ENCODE results near the gene PHF13. TPM values are rescaled to one million over a fixed set of nuclear protein-coding genes. Genes with fewer than 3 reads are reported as not detected.
"Not testable (repeated sequence)": the region's sequence is repeated elsewhere in the genome, so short reads cannot be mapped to it uniquely, and the experiment has no call there.

Gene PHF13
- total and polyA plus RNA-seq, 2 experiments from 2014 or later: 9.6 to 11.4 TPM

- no peak overlapping the region for H3K4me3 ChIP-seq
- no peaks in the 10 kb centered on the region for H3K27me3 ChIP-seq
- H3K4me1 ChIP-seq (ENCODE audit: insufficient read depth): no peaks in the 10 kb centered on the region
- H3K36me3 ChIP-seq (replicated peaks; ENCODE audit: insufficient read depth, low read depth): no peaks in the 10 kb centered on the region
- no peak overlapping the region for H3K27ac ChIP-seq
- H3K79me2 ChIP-seq: no peaks in the 10 kb centered on the region
- no peaks in the 10 kb centered on the region for H3K9me3 ChIP-seq (ENCODE audit: low read depth)
- H2AFZ ChIP-seq: no peak overlapping the region
- DNase-seq (ENCODE audit: low spot score): no peak
- H3K9me2 ChIP-seq (replicated peaks; ENCODE audit: insufficient read depth): no peaks in the 10 kb centered on the region
- H3K4me2 ChIP-seq: no peak overlapping the region
- TF ChIP-seq EZH2 (IDR thresholded peaks at IDR 0.05; ENCODE audit: borderline replicate concordance) (no peak), CTCF (IDR thresholded peaks at IDR 0.05; ENCODE audit: poor library complexity) (no peak), EZH2phosphoT487 (IDR thresholded peaks at IDR 0.05; ENCODE audit: low read depth, severe bottlenecking, unreplicated experiment) (no peak)
- 95% methylated on average over 18 of the region's 18 CpGs for WGBS (ENCODE audit: low lambda C conversion rate, missing lambda C conversion rate)
- H4K20me1 ChIP-seq (ENCODE audit: insufficient read depth, poor library complexity, severe bottlenecking): no peaks in the 10 kb centered on the region
Observed at GRCh38 chr1:6638226-6638625, 24.7 kb downstream of the PHF13 start.

- not testable (repeated sequence) for H3K27ac ChIP-seq; H3K9me2 ChIP-seq (replicated peaks; ENCODE audit: insufficient read depth); H3K4me3 ChIP-seq; DNase-seq (ENCODE audit: low spot score); H2AFZ ChIP-seq; H3K4me1 ChIP-seq (ENCODE audit: insufficient read depth); H3K79me2 ChIP-seq; H4K20me1 ChIP-seq (ENCODE audit: insufficient read depth, poor library complexity, severe bottlenecking); H3K4me2 ChIP-seq; H3K27me3 ChIP-seq; H3K36me3 ChIP-seq (replicated peaks; ENCODE audit: insufficient read depth, low read depth); H3K9me3 ChIP-seq (ENCODE audit: low read depth)
- WGBS (ENCODE audit: low lambda C conversion rate, missing lambda C conversion rate): 93% methylated on average over 3 of the region's 3 CpGs
Observed at GRCh38 chr1:6640867-6641266, 27.3 kb downstream of the PHF13 start.

- Histone ChIP-seq H3K36me3 (replicated peaks; ENCODE audit: insufficient read depth, low read depth) (no peaks in the 10 kb centered on the region), H2AFZ (no peak overlapping the region)
Observed at GRCh38 chr1:6645018-6645417, 31.5 kb downstream of the PHF13 start.

GRCh38 chr1:6646499-6647148, 33.1 kb downstream of the PHF13 start:
- Histone ChIP-seq H3K79me2 (no peaks in the 10 kb centered on the region), H3K27ac (no peak overlapping the region), H3K4me3 (no peak overlapping the region), H3K4me2 (no peak overlapping the region), H3K27me3 (no peaks in the 10 kb centered on the region), H4K20me1 (ENCODE audit: insufficient read depth, poor library complexity, severe bottlenecking) (no peaks in the 10 kb centered on the region), H2AFZ (no peak overlapping the region), H3K4me1 (ENCODE audit: insufficient read depth) (no peaks in the 10 kb centered on the region), H3K9me2 (replicated peaks; ENCODE audit: insufficient read depth) (no peaks in the 10 kb centered on the region), H3K9me3 (ENCODE audit: low read depth) (no peaks in the 10 kb centered on the region), H3K36me3 (replicated peaks; ENCODE audit: insufficient read depth, low read depth) (no peaks in the 10 kb centered on the region)
- 68% methylated on average over 10 of the region's 10 CpGs for WGBS (ENCODE audit: low lambda C conversion rate, missing lambda C conversion rate)
- no peak for TF ChIP-seq EZH2phosphoT487 (IDR thresholded peaks at IDR 0.05; ENCODE audit: low read depth, severe bottlenecking, unreplicated experiment)
- peak; percentile 58 for TF ChIP-seq CTCF (IDR thresholded peaks at IDR 0.05; ENCODE audit: poor library complexity)
- peak; percentile 68 for DNase-seq (ENCODE audit: low spot score)

More at GRCh38 chr1:6645018-6645417, 31.5 kb downstream of the PHF13 start:
- Histone ChIP-seq H3K27me3 (no peaks in the 10 kb centered on the region), H3K9me3 (ENCODE audit: low read depth) (no peaks in the 10 kb centered on the region), H3K27ac (no peak overlapping the region), H4K20me1 (ENCODE audit: insufficient read depth, poor library complexity, severe bottlenecking) (no peaks in the 10 kb centered on the region), H3K4me2 (no peak overlapping the region), H3K4me3 (no peak overlapping the region), H3K9me2 (replicated peaks; ENCODE audit: insufficient read depth) (no peaks in the 10 kb centered on the region), H3K4me1 (ENCODE audit: insufficient read depth) (no peaks in the 10 kb centered on the region), H3K79me2 (no peaks in the 10 kb centered on the region)
- 90% methylated on average over 7 of the region's 7 CpGs for WGBS (ENCODE audit: low lambda C conversion rate, missing lambda C conversion rate)
- DNase-seq (ENCODE audit: low spot score): no peak
- TF ChIP-seq EZH2phosphoT487 (IDR thresholded peaks at IDR 0.05; ENCODE audit: low read depth, severe bottlenecking, unreplicated experiment): no peak
- TF ChIP-seq EZH2 (IDR thresholded peaks at IDR 0.05; ENCODE audit: borderline replicate concordance): no peak
- no peak for TF ChIP-seq CTCF (IDR thresholded peaks at IDR 0.05; ENCODE audit: poor library complexity)
